Activated naive CD8-positive, alpha-beta T cell treated with anti-CD3 and anti-CD28 coated beads, Interleukin-2, amount 50 U/mL, for 24 hours (primary cell): ENCODE measurements around the gene TRIM62.

Source experiments
- ATAC-seq: fragments of 150-1000 bp; cut with Tn5 transposase; one replicate; pipeline ENCODE4 v1.10.0; 2021
- DNase-seq: peaks from one replicate; pipeline ENCODE4 v3.0.0; 2021
- H3K27ac Mint-ChIP-seq: one replicate; pipeline ENCODE4 v1.8.0; 2021; ENCODE audit warnings: mild to moderate bottlenecking, mixed read lengths
- H3K27me3 Mint-ChIP-seq: one replicate; pipeline ENCODE4 v1.8.0; 2021; ENCODE audit warnings: mixed read lengths
- H3K36me3 Mint-ChIP-seq: one replicate; pipeline ENCODE4 v1.8.0; 2021; ENCODE audit warnings: low read depth, mixed read lengths
- H3K4me1 Mint-ChIP-seq: one replicate; pipeline ENCODE4 v1.8.0; 2021; ENCODE audit warnings: mixed read lengths
- H3K4me3 Mint-ChIP-seq: one replicate; pipeline ENCODE4 v1.8.0; 2021; ENCODE audit warnings: mild to moderate bottlenecking, moderate library complexity, mixed read lengths
- H3K9me3 Mint-ChIP-seq: one replicate; pipeline ENCODE4 v1.8.0; 2021; ENCODE audit warnings: mixed read lengths

TRIM62 gene

GRCh38 chr1:33096363-33097005 lies 85.4 kb downstream of the TRIM62 start:
- Mint-ChIP-seq H3K9me3 (no peaks in the 10 kb centered on the region), H3K27ac (no peak overlapping the region), H3K4me1 (peaks cover 48% of the 10 kb centered on the region), H3K36me3 (no peaks in the 10 kb centered on the region), H3K27me3 (no peaks in the 10 kb centered on the region), H3K4me3 (no peak overlapping the region)
- no peak for ATAC-seq
- no peak for DNase-seq
